WERI-Rb-1 (cell line): ENCODE measurements around the gene COL5A1.

Experiments used
- DNase-seq: peaks from one replicate; pipeline ENCODE4 v3.0.0-alpha.2; 2020
- H3K27ac ChIP-seq: fragments of 250-450 bp; sonication (Bioruptor Pico); 2 replicates; pipeline ENCODE4 v1.5.1; 2020; ENCODE audit warnings: mild to moderate bottlenecking, moderate library complexity
- H3K27me3 ChIP-seq: fragments of 250-450 bp; sonication (Bioruptor Pico); 2 replicates; pipeline ENCODE4 v1.5.1; 2021; ENCODE audit warnings: mild to moderate bottlenecking, low read depth, moderate library complexity; ENCODE audit not compliant: insufficient read depth, severe bottlenecking
- H3K36me3 ChIP-seq: fragments of 250-450 bp; sonication (Bioruptor Pico); 2 replicates; pipeline ENCODE4 v1.5.1; 2020; ENCODE audit warnings: mild to moderate bottlenecking, moderate library complexity
- H3K4me3 ChIP-seq: 2 replicates; pipeline ENCODE4 v1.5.1; 2011; ENCODE audit warnings: low read depth, mild to moderate bottlenecking, control low read depth, low read length
- H3K9me3 ChIP-seq: fragments of 250-450 bp; sonication (Bioruptor Pico); 2 replicates; pipeline ENCODE4 v1.5.1; 2021; ENCODE audit warnings: mild to moderate bottlenecking, moderate library complexity; ENCODE audit not compliant: severe bottlenecking
- TF ChIP-seq, protein P1 (sequence below): IDR thresholded peaks from 2 replicates; pipeline ENCODE4 v1.5.1; 2011; ENCODE audit warnings: low read depth, mild to moderate bottlenecking, control low read depth, inconsistent platforms, low read length

The COL5A1 gene

DNA sequence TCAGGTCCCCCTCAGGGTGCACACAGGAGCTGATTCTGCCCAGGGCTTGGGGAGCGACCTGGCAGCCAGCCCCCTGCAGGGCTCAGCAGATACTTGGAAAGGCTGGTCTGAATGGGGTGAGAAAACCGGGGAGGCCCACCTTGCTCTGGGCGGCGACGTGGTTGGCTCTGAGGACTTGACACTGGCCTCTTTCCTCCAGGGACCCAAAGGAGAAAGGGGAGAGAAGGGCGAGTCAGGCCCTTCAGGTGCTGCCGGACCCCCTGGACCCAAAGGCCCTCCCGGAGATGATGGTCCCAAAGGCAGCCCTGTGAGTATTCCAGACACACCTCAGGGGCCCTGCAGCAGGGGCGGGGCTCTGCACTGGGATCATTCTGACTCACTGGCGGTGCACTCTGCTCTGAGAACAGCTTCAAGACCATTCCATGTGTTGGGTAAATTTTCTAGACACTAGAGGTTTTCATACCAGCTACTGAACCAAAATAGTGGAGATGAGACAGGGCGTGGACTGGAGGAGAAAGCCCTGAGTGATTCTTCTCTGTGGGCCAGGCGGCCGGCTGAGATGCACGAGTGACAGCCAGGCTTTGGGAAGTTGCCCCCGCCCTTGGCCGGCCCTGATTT lies 173.1 kb downstream of the COL5A1 start:
- Histone ChIP-seq H3K27me3 (no peaks in the 10 kb centered on the region), H3K4me3 (no peak overlapping the region), H3K27ac (no peak overlapping the region), H3K36me3 (peaks cover 50% of the 10 kb centered on the region), H3K9me3 (no peaks in the 10 kb centered on the region)
- DNase-seq, result no peak
- TF ChIP-seq, protein P1, sequence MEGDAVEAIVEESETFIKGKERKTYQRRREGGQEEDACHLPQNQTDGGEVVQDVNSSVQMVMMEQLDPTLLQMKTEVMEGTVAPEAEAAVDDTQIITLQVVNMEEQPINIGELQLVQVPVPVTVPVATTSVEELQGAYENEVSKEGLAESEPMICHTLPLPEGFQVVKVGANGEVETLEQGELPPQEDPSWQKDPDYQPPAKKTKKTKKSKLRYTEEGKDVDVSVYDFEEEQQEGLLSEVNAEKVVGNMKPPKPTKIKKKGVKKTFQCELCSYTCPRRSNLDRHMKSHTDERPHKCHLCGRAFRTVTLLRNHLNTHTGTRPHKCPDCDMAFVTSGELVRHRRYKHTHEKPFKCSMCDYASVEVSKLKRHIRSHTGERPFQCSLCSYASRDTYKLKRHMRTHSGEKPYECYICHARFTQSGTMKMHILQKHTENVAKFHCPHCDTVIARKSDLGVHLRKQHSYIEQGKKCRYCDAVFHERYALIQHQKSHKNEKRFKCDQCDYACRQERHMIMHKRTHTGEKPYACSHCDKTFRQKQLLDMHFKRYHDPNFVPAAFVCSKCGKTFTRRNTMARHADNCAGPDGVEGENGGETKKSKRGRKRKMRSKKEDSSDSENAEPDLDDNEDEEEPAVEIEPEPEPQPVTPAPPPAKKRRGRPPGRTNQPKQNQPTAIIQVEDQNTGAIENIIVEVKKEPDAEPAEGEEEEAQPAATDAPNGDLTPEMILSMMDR, result no peak

DNA sequence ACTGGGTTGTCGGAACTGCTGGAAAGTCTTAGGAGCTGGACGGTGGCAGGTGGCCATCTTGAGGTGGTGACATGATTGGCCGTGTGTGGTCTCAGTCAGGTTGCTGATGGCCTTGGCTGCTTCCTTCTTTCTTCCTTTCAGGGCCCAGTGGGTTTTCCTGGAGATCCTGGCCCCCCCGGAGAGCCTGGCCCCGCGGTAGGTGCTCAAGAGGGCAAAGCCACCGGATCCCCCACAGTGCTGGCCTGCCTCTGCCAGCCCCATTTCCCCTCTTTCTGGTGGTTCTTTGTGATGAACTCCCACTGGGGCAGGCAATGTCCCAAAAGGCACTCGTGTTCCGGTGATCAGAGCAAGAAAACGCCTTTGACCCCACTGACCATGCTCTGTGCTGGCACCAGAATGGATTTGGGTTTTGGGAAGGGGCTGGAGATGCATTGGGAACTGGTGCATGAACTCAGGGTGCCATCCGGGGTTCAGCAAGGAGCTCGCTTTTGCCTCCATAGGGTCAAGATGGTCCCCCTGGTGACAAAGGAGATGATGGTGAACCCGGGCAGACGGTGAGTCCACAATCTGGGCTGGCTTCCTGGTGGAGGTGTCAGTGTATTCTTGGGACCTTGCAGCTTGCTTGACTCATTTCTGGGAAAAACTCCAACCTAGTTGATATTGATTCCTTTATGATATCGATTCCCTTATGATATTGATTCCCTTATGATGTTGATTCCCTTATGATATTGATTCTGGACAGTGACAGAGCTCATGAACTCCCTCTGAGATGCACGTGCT lies 174.0 kb downstream of the COL5A1 start:
- Histone ChIP-seq H3K27ac (no peak overlapping the region), H3K9me3 (no peaks in the 10 kb centered on the region), H3K4me3 (no peak overlapping the region), H3K27me3 (no peaks in the 10 kb centered on the region), H3K36me3 (peaks cover 59% of the 10 kb centered on the region)
- TF ChIP-seq, protein P1, result no peak
- DNase-seq, result no peak

DNA sequence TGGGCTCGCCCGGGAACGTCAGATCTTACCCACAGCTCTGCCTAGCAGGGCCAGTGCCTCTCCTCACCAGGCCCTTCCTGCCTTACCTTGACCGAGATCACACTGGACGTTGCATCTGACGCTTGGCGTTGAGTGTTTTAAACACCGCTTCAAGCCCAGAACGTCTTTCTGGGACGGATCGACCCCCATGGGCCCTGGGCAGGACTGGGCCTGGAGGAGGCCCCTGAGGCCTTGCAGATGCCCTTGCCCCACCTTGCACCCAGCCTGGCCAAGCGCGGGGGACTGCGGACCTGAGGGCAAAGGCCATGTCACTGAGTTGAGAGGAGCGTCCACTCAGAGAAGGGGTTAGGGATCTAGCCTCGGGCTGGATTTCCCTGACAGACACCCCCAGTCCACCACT lies 174.7 kb downstream of the COL5A1 start:
- TF ChIP-seq, protein P1, result no peak
- Histone ChIP-seq H3K27me3 (no peaks in the 10 kb centered on the region), H3K4me3 (no peak overlapping the region), H3K36me3 (peaks cover 63% of the 10 kb centered on the region), H3K9me3 (no peaks in the 10 kb centered on the region), H3K27ac (no peak overlapping the region)
- DNase-seq, result no peak

DNA sequence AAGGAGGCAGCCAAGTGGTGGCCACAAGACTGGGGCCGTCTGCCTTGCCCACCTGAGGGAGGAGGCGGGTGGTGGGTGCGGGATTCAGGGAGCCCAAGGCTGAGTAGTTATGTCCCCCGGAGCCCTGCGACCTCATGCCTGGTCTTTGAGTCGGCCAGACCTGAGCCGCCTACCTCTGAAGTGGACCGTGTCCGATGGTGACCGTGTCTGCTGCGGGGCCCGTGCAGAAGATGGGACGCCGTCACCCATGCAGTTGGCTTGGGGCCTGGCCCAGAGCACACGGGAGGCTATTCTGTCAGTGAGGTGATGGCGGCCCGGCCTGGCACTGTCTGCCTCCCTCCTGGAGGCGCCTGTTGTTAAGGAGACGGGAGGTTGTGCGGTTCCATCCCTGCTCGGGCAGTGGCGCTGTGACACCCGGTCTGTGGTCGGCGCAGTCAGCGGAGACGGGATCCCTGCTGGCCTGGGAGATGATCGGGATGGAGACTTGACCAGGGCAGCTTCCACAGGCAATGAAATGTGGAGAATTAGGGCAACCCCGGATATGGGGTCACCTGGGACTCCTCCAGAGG lies 176.5 kb downstream of the COL5A1 start:
- H3K36me3 ChIP-seq, result peaks cover 65% of the 10 kb centered on the region
- H3K9me3 ChIP-seq, result no peaks in the 10 kb centered on the region
- TF ChIP-seq, protein P1, result no peak
- H3K4me3 ChIP-seq, result no peak overlapping the region
- H3K27me3 ChIP-seq, result no peaks in the 10 kb centered on the region
- H3K27ac ChIP-seq, result no peak overlapping the region
- DNase-seq, result no peak

DNA sequence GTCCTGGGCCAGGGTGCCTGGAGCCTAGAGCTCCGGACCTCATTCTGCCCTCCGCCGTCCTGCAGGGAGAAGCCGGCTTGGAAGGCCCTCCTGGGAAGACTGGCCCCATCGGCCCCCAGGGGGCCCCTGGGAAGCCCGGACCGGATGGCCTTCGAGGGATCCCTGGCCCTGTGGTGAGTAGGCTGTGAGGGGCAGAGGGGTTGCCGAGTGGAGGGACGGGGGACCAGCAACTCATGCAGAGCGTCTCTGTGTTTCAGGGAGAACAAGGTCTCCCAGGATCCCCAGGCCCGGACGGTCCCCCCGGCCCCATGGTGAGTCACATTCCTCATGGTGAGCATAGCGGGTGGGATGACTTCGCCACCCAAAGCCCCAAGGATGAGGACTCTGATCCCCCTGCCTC lies 177.0 kb downstream of the COL5A1 start:
- no peak for DNase-seq
- Histone ChIP-seq H3K27me3 (no peaks in the 10 kb centered on the region), H3K36me3 (peaks cover 66% of the 10 kb centered on the region), H3K27ac (no peak overlapping the region), H3K4me3 (no peak overlapping the region), H3K9me3 (no peaks in the 10 kb centered on the region)
- TF ChIP-seq, protein P1, result no peak
